Testis (tissue), 3 donors: ENCODE results near the gene TRIM50. TPM values are rescaled to one million over a fixed set of nuclear protein-coding genes. Genes with fewer than 3 reads are reported as not detected.
A peak's percentile ranks its signal among the peaks of the same experiment; 100 is the strongest.
"Not testable (repeated sequence)": the region's sequence is repeated elsewhere in the genome, so short reads cannot be mapped to it uniquely, and the experiment has no call there.

Source experiments
- DNase-seq: peaks from one replicate; pipeline ENCODE4 v3.0.0-alpha.2; 2019
- H3K27ac ChIP-seq, 2 donors: fragments of 200-600 bp; sonication (generic); one replicate each; pipeline ENCODE4 v1.5.1; 2019
- H3K27me3 ChIP-seq: fragments of 200-600 bp; sonication (generic); one replicate; pipeline ENCODE4 v1.5.1; 2019
- H3K36me3 ChIP-seq: fragments of 200-600 bp; sonication (generic); one replicate; pipeline ENCODE4 v1.5.1; 2017; ENCODE audit warnings: low read depth; ENCODE audit errors: missing control alignments
- H3K4me1 ChIP-seq: fragments of 200-600 bp; sonication (generic); one replicate; pipeline ENCODE4 v1.5.1; 2019
- H3K4me3 ChIP-seq, 2 donors: fragments of 200-600 bp; sonication (generic); one replicate each; pipeline ENCODE4 v1.5.1; 2017 to 2019
- H3K9me3 ChIP-seq: fragments of 200-600 bp; sonication (generic); one replicate; pipeline ENCODE4 v1.5.1; 2017
- CTCF ChIP-seq, 3 experiments: fragments of 450-650 bp in 2 of 3; fragments of 200-600 bp in 1 of 3; sonication (generic) in 1 of 3; IDR thresholded peaks; one replicate each; pipeline ENCODE4 v1.5.1; 2016 to 2019; ENCODE audit warnings: antibody characterized with exemption in 3 of 3, mild to moderate bottlenecking in 2 of 3, moderate library complexity in 1 of 3
- POLR2A ChIP-seq: fragments of 450-650 bp; IDR thresholded peaks from one replicate; pipeline ENCODE4 v1.6.1; 2017; ENCODE audit warnings: antibody characterized with exemption, mild to moderate bottlenecking, moderate library complexity
- WGBS, 2 donors: methylation state at CpG; one replicate each; pipeline ENCODE4 v1.1.5; 2018; 5-methylcytosine and 5-hydroxymethylcytosine counted together
- intact Hi-C: fragments of 100-400 bp; cut with DNase I; formaldehyde crosslinking; loops from one replicate; pipeline ENCODE4 v1.15.1; 2023; ENCODE audit warnings: low total_unique reads
- polyA plus RNA-seq: library from polyadenylated mRNA; stranded (reverse); fragments of 350-450 nt; fragmentation: Illumina TruSeq; extraction: RNeasy Lipid Tissue Mini Kit (QIAGEN cat#74804); gene quantifications from one replicate; pipeline ENCODE4 v1.2.3, GENCODE V29; 2014; ENCODE audit warnings: low read depth, low replicate concordance; ENCODE audit not compliant: insufficient read depth
- total RNA-seq, 2 donors: library from RNA; depleted of rRNA; stranded (reverse); fragments of >200 nt; gene quantifications; one replicate each; pipeline ENCODE4 v1.2.3, GENCODE V29; 2016

Gene TRIM50
- total and polyA plus RNA-seq, 3 donors from 2014 or later: 10.8 to 16.3 (median 13.5) TPM

GRCh38 chr7:73308665-73309214, 19.1 kb downstream of the TRIM50 start, which contains the start of gene NSUN5:
Gene NSUN5, minus strand, starts transcription at chr7:73308826. Its CDS starts 36 bp downstream, at chr7:73308790.
- no peaks in the 10 kb centered on the region for H3K9me3 ChIP-seq
- peak within 1 kb of the TSS; percentile 44 to 45 for H3K27ac ChIP-seq
- no peaks in the 10 kb centered on the region for H3K36me3 ChIP-seq
- intact Hi-C loops: no loop called here
- peak; percentile 91 for DNase-seq
- TF ChIP-seq CTCF (IDR thresholded peaks at IDR 0.05) (no peak), POLR2A (no peak)
- H3K4me3 ChIP-seq: peak within 1 kb of the TSS; percentile 78 to 91
- no peaks in the 10 kb centered on the region for H3K27me3 ChIP-seq
- H3K4me1 ChIP-seq: peaks cover 6% of the 10 kb centered on the region
- 11 to 19% methylated on average over 20 to 37 of the region's 40 CpGs for WGBS, 2 donors

GRCh38 chr7:73308074-73308664, 19.7 kb downstream of the TRIM50 start:
- WGBS, 2 donors: 9 to 20% methylated on average over 19 to 32 of the region's 43 CpGs
- peak overlapping the region; percentile 44 to 45 for H3K27ac ChIP-seq
- no peaks in the 10 kb centered on the region for H3K36me3 ChIP-seq
- H3K4me3 ChIP-seq: peak overlapping the region; percentile 78 to 91
- intact Hi-C loops: no loop called here
- peaks cover 6% of the 10 kb centered on the region for H3K4me1 ChIP-seq
- no peaks in the 10 kb centered on the region for H3K27me3 ChIP-seq
- no peak for TF ChIP-seq POLR2A
- no peak for TF ChIP-seq CTCF (IDR thresholded peaks at IDR 0.05)
- DNase-seq: no peak
- H3K9me3 ChIP-seq: no peaks in the 10 kb centered on the region

DNA sequence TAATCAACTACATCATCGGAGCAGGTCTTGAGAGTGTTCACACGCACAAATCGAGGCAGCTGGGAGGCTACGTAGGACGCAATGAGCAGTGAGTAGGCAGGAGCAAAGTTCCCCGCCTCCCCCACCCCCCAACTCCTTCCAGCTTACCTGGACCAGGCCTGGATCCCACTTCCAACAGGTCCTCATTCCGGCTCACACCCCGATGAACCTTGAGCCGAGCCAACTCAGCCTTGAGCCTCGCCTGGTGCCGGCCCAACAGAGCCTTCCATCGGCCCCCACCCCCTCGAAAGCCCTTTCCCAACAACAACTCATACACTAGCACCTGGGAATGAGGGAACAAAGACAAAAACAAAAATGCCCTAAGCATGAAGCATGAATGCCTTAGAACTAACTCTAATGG, 20.4 kb downstream of the TRIM50 start:
- no peak for DNase-seq
- intact Hi-C loops: no loop called here
- Histone ChIP-seq H3K27me3 (no peaks in the 10 kb centered on the region), H3K4me3 (no peak overlapping the region), H3K4me1 (peaks cover 6% of the 10 kb centered on the region), H3K9me3 (no peaks in the 10 kb centered on the region), H3K36me3 (no peaks in the 10 kb centered on the region), H3K27ac (no peak overlapping the region)
- TF ChIP-seq CTCF (IDR thresholded peaks at IDR 0.05) (no peak), POLR2A (no peak)
- 78 to 89% methylated on average over 13 of the region's 13 CpGs for WGBS, 2 donors

DNA sequence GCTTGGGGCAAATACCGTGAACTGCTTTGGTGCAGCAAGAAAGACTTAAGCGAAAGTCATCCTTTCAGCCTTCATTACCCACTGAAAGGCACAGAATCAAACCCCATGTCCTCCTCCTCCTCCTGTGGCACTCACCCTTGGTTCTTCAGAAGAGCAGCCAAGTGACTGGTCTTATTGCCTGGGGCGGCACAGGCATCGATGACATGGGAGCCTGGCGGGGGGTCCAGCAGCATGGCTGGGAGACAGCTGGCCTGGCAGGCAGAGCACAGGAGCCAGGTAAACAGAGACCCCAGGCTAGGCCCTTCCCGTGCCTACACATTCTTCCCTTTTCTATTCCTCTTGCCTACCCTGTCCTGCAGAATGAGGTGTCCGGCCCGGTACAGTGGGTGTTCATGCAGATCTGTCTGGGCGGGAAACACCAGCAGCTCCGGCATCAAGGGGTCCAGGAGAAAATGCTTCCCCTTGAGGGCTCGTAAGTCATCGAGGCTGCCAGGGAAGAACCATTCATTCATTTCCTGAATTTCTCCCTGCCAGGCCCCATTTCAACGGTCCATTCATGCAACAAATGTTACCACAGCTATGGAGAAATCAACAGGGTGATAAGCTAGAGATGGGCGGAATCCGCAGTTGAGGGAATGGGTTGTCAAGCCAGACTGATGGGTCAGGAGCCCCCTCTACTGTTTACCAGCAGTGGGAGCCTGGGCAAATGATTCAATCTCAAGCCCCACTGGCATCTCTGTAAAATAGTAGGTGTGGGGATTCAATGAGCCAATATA, 23.1 kb downstream of the TRIM50 start:
- WGBS, 2 donors: 80 to 85% methylated on average over 7 to 13 of the region's 15 CpGs
- H3K4me1 ChIP-seq, H3K27ac ChIP-seq, intact Hi-C loops, H3K4me3 ChIP-seq, H3K36me3 ChIP-seq, H3K9me3 ChIP-seq, H3K27me3 ChIP-seq: not testable (repeated sequence)
- peak; percentile 38 for DNase-seq

GRCh38 chr7:73304071-73304470, 23.8 kb downstream of the TRIM50 start:
- Histone ChIP-seq H3K4me1 (peaks cover 6% of the 10 kb centered on the region), H3K27me3 (no peaks in the 10 kb centered on the region), H3K27ac (no peak overlapping the region), H3K4me3 (no peak overlapping the region), H3K9me3 (no peaks in the 10 kb centered on the region), H3K36me3 (no peaks in the 10 kb centered on the region)
- WGBS, 2 donors: 90 to 91% methylated on average over 14 of the region's 14 CpGs
- intact Hi-C loops: no loop called here
- TF ChIP-seq POLR2A: no peak
- no peak for TF ChIP-seq CTCF (IDR thresholded peaks at IDR 0.05)
- DNase-seq: no peak
